Left lung (tissue), 10 donors: ENCODE data around the gene NSA2. TPM values are rescaled to one million over a fixed set of nuclear protein-coding genes. Genes with fewer than 3 reads are reported as not detected.
"Not testable (repeated sequence)": the region's sequence is repeated elsewhere in the genome, so short reads cannot be mapped to it uniquely, and the experiment has no call there.

Experiments
- ATAC-seq: fragments of 200-7000 bp; cut with Tn5 transposase; one replicate; pipeline ENCODE4 v1.9.1; 2020; ENCODE audit warnings: moderate library complexity
- DNase-seq, 4 donors: peaks; one replicate each; pipeline ENCODE4 v3.0.0-alpha.2; 2013 to 2020
- H3K27ac ChIP-seq, 2 donors: fragments of 200-600 bp; sonication (generic) in 1 of 2; one replicate each; pipeline versions ENCODE4 v1.5.0 to v1.8.0; 2020 to 2021
- H3K27me3 ChIP-seq, 2 donors: fragments of 200-600 bp; sonication (generic) in 1 of 2; one replicate each; pipeline versions ENCODE4 v1.5.0 to v1.8.0; 2020 to 2021
- H3K36me3 ChIP-seq, 2 donors: fragments of 200-600 bp; sonication (generic) in 1 of 2; one replicate each; pipeline versions ENCODE4 v1.5.0 to v1.8.0; 2020 to 2021
- H3K4me1 ChIP-seq, 2 donors: fragments of 200-600 bp; one replicate each; pipeline ENCODE4 v1.8.0; 2021
- H3K4me3 ChIP-seq, 2 donors: fragments of 200-600 bp; sonication (generic) in 1 of 2; one replicate each; pipeline versions ENCODE4 v1.5.0 to v1.8.0; 2020 to 2021; ENCODE audit warnings: mild to moderate bottlenecking in 1 of 2
- H3K9me3 ChIP-seq, 2 donors: fragments of 200-600 bp; sonication (generic) in 1 of 2; one replicate each; pipeline versions ENCODE4 v1.5.0 to v1.8.0; 2020 to 2021
- CTCF ChIP-seq, 2 donors: fragments of 200-600 bp; sonication (generic) in 1 of 2; IDR thresholded peaks; one replicate each; pipeline versions ENCODE4 v1.5.0 to v1.8.0; 2021; ENCODE audit warnings: antibody characterized with exemption in 2 of 2
- intact Hi-C, 2 donors: fragments of 100-400 bp; cut with DNase I; formaldehyde crosslinking; loops; one replicate each; pipeline versions ENCODE4 v1.11.2 to v1.14.2; 2022
- polyA plus RNA-seq, 6 donors: library from polyadenylated mRNA; unstranded; fragments of 120-200 nt; gene quantifications; one replicate each; pipeline ENCODE4 v1.2.1, GENCODE V29; 2013; ENCODE audit not compliant: insufficient read length in 6 of 6
- total RNA-seq, 2 donors: library from RNA; stranded (reverse); fragmentation: NEBNext Ultra II Directional; extraction: Animal tissue kit (Norgen Biotek cat#: 25700); gene quantifications; one replicate each; pipeline ENCODE4 v1.2.1, GENCODE V29; 2021
- donor health status: DM: no; HTN: yes; CAD: no.
- donor health status: DM: no; HTN: no; CAD: no.

NSA2 gene
- total and polyA plus RNA-seq, 8 donors = 43.8 to 270 (median 248) TPM

GRCh38 chr5:74778609-74779008 lies 11.6 kb downstream of the NSA2 start:
- no peaks in the 10 kb centered on the region for H3K9me3 ChIP-seq
- TF ChIP-seq CTCF (IDR thresholded peaks at IDR 0.05) = no peak
- H3K4me1 ChIP-seq = no peaks in the 10 kb centered on the region
- H3K27ac ChIP-seq = no peak overlapping the region
- no peak for DNase-seq
- H3K4me3 ChIP-seq = no peak overlapping the region
- no peak for ATAC-seq
- intact Hi-C loops = no loop called here
- H3K36me3 ChIP-seq = peaks cover 0 to 50% of the 10 kb centered on the region in 2 donors
- H3K27me3 ChIP-seq = no peaks in the 10 kb centered on the region

- ATAC-seq (no peak), DNase-seq (no peak)
- intact Hi-C loops = no loop called here
- H3K4me1 ChIP-seq = no peaks in the 10 kb centered on the region
- H3K36me3 ChIP-seq = no peaks in the 10 kb centered on the region
- no peaks in the 10 kb centered on the region for H3K9me3 ChIP-seq
- no peak overlapping the region for H3K27ac ChIP-seq
- no peak for TF ChIP-seq CTCF (IDR thresholded peaks at IDR 0.05)
- H3K4me3 ChIP-seq = no peak overlapping the region
- H3K27me3 ChIP-seq = no peaks in the 10 kb centered on the region
Observed at GRCh38 chr5:74786851-74787250, 19.8 kb downstream of the NSA2 start.

GRCh38 chr5:74787424-74787823 lies 20.4 kb downstream of the NSA2 start:
- H3K4me1 ChIP-seq = no peaks in the 10 kb centered on the region
- TF ChIP-seq CTCF (IDR thresholded peaks at IDR 0.05) = no peak
- no peak for ATAC-seq
- no peak for DNase-seq
- no peaks in the 10 kb centered on the region for H3K36me3 ChIP-seq
- H3K27me3 ChIP-seq = no peaks in the 10 kb centered on the region
- H3K27ac ChIP-seq = no peak overlapping the region
- intact Hi-C loops = no loop called here
- no peak overlapping the region for H3K4me3 ChIP-seq
- no peaks in the 10 kb centered on the region for H3K9me3 ChIP-seq

- intact Hi-C loops, ATAC-seq, H3K27me3 ChIP-seq, H3K4me3 ChIP-seq, H3K36me3 ChIP-seq, H3K27ac ChIP-seq, H3K4me1 ChIP-seq, H3K9me3 ChIP-seq, DNase-seq: not testable (repeated sequence)
Observed at GRCh38 chr5:74791669-74792068, 24.6 kb downstream of the NSA2 start.

- no peak overlapping the region for H3K27ac ChIP-seq
- H3K4me1 ChIP-seq = no peaks in the 10 kb centered on the region
- peaks cover 0 to 3% of the 10 kb centered on the region in 2 donors for H3K27me3 ChIP-seq
- no peaks in the 10 kb centered on the region for H3K36me3 ChIP-seq
- DNase-seq (no peak), ATAC-seq (no peak)
- intact Hi-C loops = no loop called here
- no peak overlapping the region for H3K4me3 ChIP-seq
- no peaks in the 10 kb centered on the region for H3K9me3 ChIP-seq
- TF ChIP-seq CTCF (IDR thresholded peaks at IDR 0.05) = no peak
Observed at GRCh38 chr5:74798977-74799911, 32.2 kb downstream of the NSA2 start.
